DND-41 (cell line): ENCODE measurements around the gene TMIE.

Experiments
- CTCF ChIP-seq: IDR thresholded peaks from 2 replicates; pipeline ENCODE4 v1.5.1; 2012; ENCODE audit warnings: borderline replicate concordance, low read length, moderate library complexity, mild to moderate bottlenecking; ENCODE audit not compliant: poor library complexity, severe bottlenecking; ENCODE audit errors: extremely low read depth
- EZH2 ChIP-seq: IDR thresholded peaks from 3 replicates; pipeline ENCODE4 v1.6.1; 2012; ENCODE audit warnings: borderline replicate concordance, low read depth, mild to moderate bottlenecking, moderate library complexity, low read length, inconsistent platforms; ENCODE audit not compliant: severe bottlenecking

- TF ChIP-seq CTCF (no peak), EZH2 (no peak)
Observed at GRCh38 chr3:46731795-46732194, 30.6 kb downstream of the TMIE start.
